ENCODE measurements around the gene DCTN4.

Gene DCTN4

GRCh38 chr5:150659360-150660107, 99.3 kb downstream of the DCTN4 start:
- no peak for TF ChIP-seq CTCF (IDR thresholded peaks at IDR 0.05)
- DNase-seq: peak in 1 of 2 donors; percentile 64
- H3K9me3 ChIP-seq: no peaks in the 10 kb centered on the region
- no peak overlapping the region for H3K4me3 ChIP-seq
- H3K36me3 ChIP-seq: no peaks in the 10 kb centered on the region
- H3K27me3 ChIP-seq: no peaks in the 10 kb centered on the region
- H3K4me1 ChIP-seq: peaks cover 0 to 45% (median 27%) of the 10 kb centered on the region in 4 donors
- intact Hi-C loops (cut with DNase I; ENCODE audit: low total_unique reads): loop anchor here (10.0 kb wide), 1 partner anchor 205 kb away; no protein-coding TSS in a partner anchor
- peak overlapping the region; percentile 59 to 61 for H3K27ac ChIP-seq

- H3K4me3 ChIP-seq: no peak overlapping the region
- peak overlapping the region; percentile 59 to 81 for H3K27ac ChIP-seq
- H3K36me3 ChIP-seq: no peaks in the 10 kb centered on the region
- H3K27me3 ChIP-seq: no peaks in the 10 kb centered on the region
- H3K9me3 ChIP-seq: no peaks in the 10 kb centered on the region
- H3K4me1 ChIP-seq: peaks cover 0 to 50% (median 27%) of the 10 kb centered on the region in 4 donors
- DNase-seq: peak in 1 of 2 donors; percentile 49
- intact Hi-C loops (cut with DNase I; ENCODE audit: low total_unique reads): loop anchor here (10.0 kb wide), 1 partner anchor 204 kb away; no protein-coding TSS in a partner anchor
- no peak for TF ChIP-seq CTCF (IDR thresholded peaks at IDR 0.05)
These were observed 100.0 kb downstream of the DCTN4 start for GRCh38 chr5:150658699-150659265.

All from tibial artery (tissue), 4 donors.